Stimulated activated CD8-positive, alpha-beta memory T cell treated with anti-CD3 and anti-CD28 coated beads, Interleukin-15, amount 100 ng/mL, for 1 hour (primary cell): ENCODE data around the gene TP53BP1.

Source experiments
- DNase-seq: peaks from one replicate; pipeline ENCODE4 v3.0.0-alpha.2; 2020; ENCODE audit warnings: low read depth

Gene TP53BP1

DNA sequence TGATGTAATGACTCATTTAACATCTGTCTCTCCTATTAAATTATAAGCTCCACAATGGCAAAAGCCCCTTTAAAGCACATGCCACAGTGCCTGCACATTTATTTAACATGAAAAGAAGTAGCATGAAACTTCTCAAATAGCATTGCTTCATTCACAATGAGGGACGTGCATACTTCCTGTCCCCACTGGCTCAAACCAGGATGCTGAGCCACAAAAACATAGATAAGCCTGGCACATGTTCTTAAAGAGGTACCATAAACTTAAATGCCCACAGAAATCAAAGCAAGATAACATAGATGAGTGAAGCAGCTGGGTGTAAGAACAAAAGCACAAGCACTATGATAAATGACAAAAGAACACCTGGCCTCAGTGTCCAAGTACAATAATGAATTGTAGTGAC lies 3.8 kb downstream of the TP53BP1 start:
- no peak for DNase-seq

GRCh38 chr15:43488790-43489189 lies 4.2 kb downstream of the TP53BP1 start:
- DNase-seq, result no peak

- DNase-seq, result no peak
These were observed 5.6 kb downstream of the TP53BP1 start for GRCh38 chr15:43487271-43487895.

DNA sequence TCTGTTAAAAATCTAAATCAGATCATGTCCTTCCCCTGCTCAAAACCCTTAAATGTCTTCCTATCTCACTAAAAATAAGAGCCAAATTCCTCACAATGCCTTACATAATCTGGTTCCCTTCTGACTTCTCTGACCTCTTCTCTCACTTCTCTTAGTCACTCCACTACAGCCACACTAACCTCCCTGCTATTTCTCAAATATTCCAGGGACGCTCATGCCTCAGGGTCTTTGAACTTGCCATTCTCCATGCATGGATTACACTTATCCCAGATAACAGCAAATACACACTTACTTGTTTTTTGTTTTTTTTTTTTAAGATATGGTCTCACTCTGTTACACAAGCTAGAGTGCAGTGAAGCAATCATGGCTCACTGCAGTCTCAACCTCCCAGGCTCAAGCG lies 8.5 kb downstream of the TP53BP1 start:
- no peak for DNase-seq

DNA sequence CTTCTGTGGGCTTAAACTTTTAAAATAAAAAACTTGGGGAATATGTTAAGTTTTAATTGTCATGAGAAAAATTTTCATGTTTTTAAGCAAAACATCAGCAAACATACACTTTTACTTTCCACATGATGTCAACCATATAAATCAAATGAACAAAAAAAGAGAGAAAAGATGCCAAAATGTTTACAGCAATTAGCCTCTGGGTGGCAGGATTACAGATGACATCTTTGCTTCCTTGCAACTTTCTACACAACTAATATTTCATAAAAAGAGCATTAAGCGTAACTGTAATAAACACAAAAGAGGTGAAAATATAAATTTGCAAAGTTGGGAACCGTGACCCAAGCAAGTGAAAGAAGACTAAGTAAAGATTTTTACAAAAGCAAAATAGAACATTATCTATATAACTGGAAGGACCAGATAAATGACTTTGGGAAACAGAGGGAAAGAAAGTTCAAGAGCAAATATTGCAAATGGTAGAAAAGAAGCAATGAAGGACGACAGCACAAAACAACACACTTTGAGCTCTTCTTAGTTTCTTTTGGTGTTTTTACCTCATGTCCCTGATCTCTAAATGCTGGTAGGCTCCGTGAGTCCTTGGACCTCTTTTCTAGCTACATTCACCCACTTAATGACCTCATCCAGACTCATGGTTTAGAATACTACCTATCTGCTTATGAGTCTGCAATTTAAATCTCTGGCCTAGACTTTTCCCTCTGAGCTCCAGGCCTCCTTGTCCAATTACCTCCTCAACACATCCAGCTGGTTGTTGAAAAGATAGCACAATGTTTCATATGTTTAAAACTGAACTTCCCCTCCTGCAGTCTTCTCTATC lies 9.4 kb downstream of the TP53BP1 start:
- DNase-seq, result no peak

GRCh38 chr15:43473885-43474284 lies 19.1 kb downstream of the TP53BP1 start:
- DNase-seq, result no peak

- no peak for DNase-seq
These were observed 21.0 kb downstream of the TP53BP1 start for GRCh38 chr15:43471975-43472374.

DNA sequence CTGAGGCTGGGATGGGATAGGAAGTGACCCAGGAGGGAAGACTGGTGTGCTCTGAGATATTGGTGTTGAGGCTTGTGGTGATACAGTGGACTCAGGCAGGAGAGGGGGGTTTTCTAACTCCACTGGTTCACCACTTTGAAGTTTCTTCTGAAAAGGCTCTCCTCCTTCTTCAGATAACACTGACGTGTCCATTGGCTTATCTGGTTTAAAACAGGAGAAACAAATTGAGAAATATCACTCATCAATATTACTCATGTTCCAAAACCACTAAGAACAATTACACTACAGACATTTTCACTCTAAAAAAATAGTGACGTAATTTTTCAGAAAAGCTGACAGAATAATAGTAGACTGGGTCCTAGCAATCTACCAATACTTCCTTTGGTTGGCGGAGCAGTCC lies 23.1 kb downstream of the TP53BP1 start:
- no peak for DNase-seq

- DNase-seq, result no peak
These were observed 27.9 kb downstream of the TP53BP1 start for GRCh38 chr15:43465100-43465499.

DNA sequence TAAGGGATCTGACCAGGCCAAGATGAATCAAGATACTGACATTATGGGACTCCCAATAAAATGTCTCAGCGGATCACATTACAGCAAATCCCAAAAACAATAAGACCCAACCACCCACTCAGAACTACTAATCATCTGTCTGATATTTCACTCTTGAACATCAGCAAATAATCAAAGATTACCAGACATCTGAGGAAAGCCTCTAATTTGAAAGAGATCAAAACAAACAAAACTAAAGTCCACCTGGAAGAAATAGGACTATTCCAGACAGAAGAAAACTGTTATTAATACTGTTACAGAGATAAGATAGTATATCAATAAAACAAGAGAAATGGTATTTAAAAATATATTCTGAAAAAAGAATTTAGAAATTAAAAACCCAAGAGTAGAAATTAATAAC lies 29.0 kb downstream of the TP53BP1 start:
- no peak for DNase-seq

GRCh38 chr15:43463507-43463906 lies 29.4 kb downstream of the TP53BP1 start:
- DNase-seq, result no peak

DNA sequence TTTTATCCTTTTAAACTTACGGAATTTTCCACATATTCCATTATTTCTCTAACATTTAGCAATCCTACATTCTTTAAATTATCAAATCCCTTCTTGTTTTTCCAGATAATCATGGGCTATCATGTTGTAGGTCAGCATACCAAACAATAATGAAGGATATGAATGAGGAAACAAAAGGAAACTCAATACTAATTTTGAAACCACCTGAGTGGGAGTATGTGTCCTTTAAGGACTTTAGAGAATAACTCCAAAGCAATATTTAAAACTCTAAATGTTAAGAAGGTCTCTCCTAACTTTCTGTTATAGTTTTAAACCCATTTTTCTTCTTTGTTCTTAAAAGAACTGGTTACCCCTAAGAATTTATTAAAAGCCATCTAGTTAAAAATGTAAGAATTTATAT lies 43.0 kb downstream of the TP53BP1 start:
- no peak for DNase-seq

- DNase-seq, result no peak
These were observed 46.6 kb downstream of the TP53BP1 start for GRCh38 chr15:43446344-43446743.

- DNase-seq, result no peak
These were observed 51.6 kb downstream of the TP53BP1 start for GRCh38 chr15:43441316-43441715.

DNA sequence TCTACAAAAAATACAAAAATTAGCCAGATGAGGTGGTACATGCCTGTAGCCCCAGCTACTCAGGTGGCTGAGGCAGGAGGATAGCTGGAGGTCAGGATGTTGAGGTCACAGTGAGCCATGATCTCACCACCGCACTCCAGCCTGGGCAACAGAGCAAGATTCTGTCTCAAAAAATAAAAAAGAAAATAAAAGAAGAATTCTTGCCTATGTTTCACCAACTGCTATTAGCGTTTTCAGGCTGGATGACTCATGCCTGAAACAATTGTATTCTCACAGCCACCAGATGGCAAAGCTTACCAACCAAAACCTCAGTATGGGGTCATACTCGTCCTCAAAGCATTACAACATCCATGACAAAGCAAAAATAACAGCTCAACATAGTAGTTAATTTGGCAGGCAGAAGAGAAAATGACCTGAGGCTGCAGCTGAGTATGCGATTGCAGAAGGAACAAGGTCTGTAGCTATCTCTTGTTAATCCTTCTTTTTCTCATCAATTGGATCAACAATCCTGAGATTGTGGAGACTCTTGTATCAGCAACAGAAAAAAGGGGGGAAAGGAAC lies 52.2 kb downstream of the TP53BP1 start:
- no peak for DNase-seq

- DNase-seq, result no peak
These were observed 53.7 kb downstream of the TP53BP1 start for GRCh38 chr15:43439268-43439667.

- DNase-seq, result no peak
These were observed 56.6 kb downstream of the TP53BP1 start for GRCh38 chr15:43436395-43436794.

- no peak for DNase-seq
These were observed 58.5 kb downstream of the TP53BP1 start for GRCh38 chr15:43434446-43434845.

DNA sequence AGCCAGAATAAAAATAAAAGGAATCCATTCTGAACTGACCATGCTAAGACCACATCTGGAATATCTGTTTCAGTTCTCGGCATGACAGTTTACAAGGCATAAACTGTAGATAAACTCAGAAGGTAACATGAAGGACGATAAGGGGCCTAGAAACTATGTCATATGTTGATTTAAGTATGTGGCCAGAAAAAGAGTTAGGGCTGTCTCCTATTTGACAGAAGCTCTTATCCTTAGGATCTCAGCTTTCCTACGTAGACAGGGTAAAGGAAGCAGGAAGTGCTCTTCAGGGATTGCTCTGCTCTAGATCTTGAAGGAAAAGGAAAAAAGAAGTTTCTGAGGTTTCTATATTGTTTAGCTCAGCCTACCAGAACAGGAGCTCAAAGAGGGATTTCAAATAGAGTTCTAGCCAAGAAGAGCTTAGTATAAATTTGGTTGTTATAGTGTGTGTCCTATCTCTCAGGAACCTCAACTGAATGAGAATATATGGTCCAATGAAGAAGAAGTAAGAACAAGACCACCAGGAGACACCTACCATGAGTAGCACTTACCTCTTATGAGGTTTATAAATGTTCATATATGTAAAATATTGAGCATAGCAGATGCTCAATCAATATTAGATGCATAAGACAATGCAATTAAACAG lies 59.2 kb downstream of the TP53BP1 start:
- no peak for DNase-seq

DNA sequence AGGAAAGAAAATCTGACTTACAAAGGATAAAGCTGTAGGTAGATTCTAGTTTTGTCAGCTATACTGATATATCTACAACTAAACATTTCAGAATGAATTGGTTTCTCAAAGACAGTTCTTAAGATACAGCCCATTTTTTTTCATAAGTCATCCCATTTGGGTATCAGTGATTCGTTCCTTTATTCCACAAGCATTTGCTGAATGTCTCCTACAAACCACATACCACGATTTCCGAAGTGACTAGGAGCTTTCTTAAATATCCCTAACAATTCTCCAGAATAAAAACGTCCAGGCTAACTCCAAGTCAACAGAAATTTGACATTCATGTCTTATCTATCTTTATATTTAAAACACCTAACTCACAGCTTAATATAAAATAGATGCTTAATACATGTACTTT lies 59.8 kb downstream of the TP53BP1 start:
- DNase-seq, result no peak

GRCh38 chr15:43429687-43430086 lies 63.3 kb downstream of the TP53BP1 start:
- no peak for DNase-seq

DNA sequence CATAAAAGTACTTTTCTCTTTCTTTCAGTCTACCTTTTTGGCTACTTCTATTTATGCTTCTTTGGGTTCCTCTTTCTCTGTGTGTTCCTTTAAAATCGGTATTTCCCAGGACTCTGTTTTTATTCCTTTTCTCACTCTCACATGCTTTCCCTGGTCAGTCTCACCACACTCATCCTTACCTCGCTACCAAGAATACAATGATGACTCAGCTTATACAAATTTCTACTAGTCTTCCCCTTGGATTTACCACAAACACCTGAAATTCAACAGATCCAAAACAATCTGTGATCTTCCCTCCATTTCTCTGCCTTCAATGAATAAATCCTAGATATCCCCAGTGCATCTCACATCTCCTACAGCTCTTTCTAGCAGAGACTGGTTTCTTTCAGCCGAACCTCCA lies 69.2 kb downstream of the TP53BP1 start:
- DNase-seq, result no peak

DNA sequence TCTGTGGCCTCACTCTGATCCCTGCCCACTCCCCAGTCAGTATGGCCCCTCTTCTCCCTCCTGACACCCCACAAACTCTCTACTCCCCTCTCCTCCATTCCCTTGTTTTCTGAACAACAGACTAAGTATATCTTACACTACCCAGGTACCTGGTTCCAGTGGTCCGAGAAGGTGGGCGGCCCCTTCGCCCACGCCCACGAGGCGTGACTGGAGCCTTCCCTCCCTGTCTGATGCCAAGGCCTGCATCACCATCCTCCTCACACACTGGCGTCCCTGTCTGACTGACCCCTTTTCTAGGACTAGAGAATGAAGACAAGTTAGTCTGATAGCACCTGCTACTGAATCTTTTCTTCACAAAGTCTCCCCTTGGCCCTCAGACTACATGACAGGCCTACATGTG lies 72.1 kb downstream of the TP53BP1 start:
- DNase-seq, result no peak
